ENCODE results near the gene TMEM260. TPM values are rescaled to one million over a fixed set of nuclear protein-coding genes. Genes with fewer than 3 reads are reported as not detected.

TMEM260 gene
- total and polyA plus RNA-seq, 4 donors: 5.5 to 20.9 (median 15.5) TPM

- intact Hi-C loops (cut with DNase I): no loop called here
- H3K9me3 ChIP-seq (ENCODE audit: control insufficient read depth, low read length): peaks cover 1% of the 10 kb centered on the region
- no peak overlapping the region for H3K4me3 ChIP-seq (ENCODE audit: low read length in 2 of 2)
- no peaks in the 10 kb centered on the region for H3K27me3 ChIP-seq (ENCODE audit: control insufficient read depth in 1 of 2, insufficient read depth in 2 of 2, low read length in 1 of 2)
- WGBS, 2 donors: 51 to 60% methylated on average over 5 of the region's 5 CpGs
- H3K36me3 ChIP-seq (ENCODE audit: control insufficient read depth in 1 of 2, insufficient read depth in 2 of 2, low read length in 1 of 2): no peaks in the 10 kb centered on the region
- no peak for ATAC-seq (ENCODE audit: low FRiP score)
- H3K4me1 ChIP-seq (ENCODE audit: control insufficient read depth in 1 of 2, insufficient read depth in 2 of 2, low read length in 2 of 2): no peaks in the 10 kb centered on the region
- H3K27ac ChIP-seq (ENCODE audit: low read depth in 1 of 2, low read length in 2 of 2): no peak overlapping the region
- DNase-seq: no peak
Observed at GRCh38 chr14:56555921-56556570, 23.6 kb upstream of the TMEM260 start.

DNA sequence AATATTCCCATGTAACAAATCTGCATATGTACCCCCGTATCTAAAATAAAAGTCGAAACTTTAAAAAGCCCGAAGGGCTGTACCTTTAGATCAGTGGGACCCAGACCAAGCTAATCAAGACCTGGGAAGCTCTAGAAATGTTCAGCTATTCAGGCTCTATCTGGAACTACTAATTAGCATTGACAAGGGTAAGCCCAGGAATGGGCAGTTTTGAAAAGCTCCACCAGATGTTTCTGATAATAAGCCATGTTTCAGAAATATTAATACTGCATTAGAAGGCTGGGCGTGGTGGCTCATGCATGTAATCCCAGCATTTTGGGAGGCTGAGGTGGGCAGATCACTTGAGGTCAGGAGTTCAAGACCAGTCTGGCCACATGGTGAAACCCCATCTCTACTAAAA, 20.4 kb upstream of the TMEM260 start:
- intact Hi-C loops (cut with DNase I): no loop called here
- Histone ChIP-seq H3K4me1 (ENCODE audit: control insufficient read depth in 1 of 2, insufficient read depth in 2 of 2, low read length in 2 of 2) (no peaks in the 10 kb centered on the region), H3K4me3 (ENCODE audit: low read length in 2 of 2) (no peak overlapping the region), H3K36me3 (ENCODE audit: control insufficient read depth in 1 of 2, insufficient read depth in 2 of 2, low read length in 1 of 2) (no peaks in the 10 kb centered on the region), H3K27ac (ENCODE audit: low read depth in 1 of 2, low read length in 2 of 2) (no peak overlapping the region), H3K27me3 (ENCODE audit: control insufficient read depth in 1 of 2, insufficient read depth in 2 of 2, low read length in 1 of 2) (no peaks in the 10 kb centered on the region), H3K9me3 (ENCODE audit: control insufficient read depth, low read length) (peaks cover 3% of the 10 kb centered on the region)
- DNase-seq: no peak
- WGBS, 2 donors: 89 to 91% methylated on average over 4 of the region's 4 CpGs
- ATAC-seq (ENCODE audit: low FRiP score): no peak

DNA sequence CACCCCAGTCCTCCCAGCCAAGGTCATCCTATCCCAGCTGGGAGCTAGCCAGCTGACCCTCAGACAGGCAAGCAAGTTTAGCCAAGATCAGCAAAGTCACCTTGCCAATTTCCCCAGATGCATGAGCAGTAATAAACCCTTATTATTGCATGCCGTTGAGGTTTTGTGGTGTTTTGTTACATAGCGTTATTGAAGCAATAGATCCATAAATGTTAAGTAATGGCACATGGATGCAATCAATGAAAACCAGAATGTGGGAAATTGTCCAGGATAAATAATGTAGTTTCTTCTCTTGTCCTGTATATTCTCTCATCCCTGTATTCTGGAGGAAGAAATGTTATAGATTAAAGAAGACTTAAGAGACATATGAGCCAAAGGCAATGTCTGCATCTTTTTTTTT, 18.0 kb upstream of the TMEM260 start:
- 30 to 34% methylated on average over 2 of the region's 2 CpGs for WGBS, 2 donors
- intact Hi-C loops (cut with DNase I): no loop called here
- no peak overlapping the region for H3K27ac ChIP-seq (ENCODE audit: low read depth in 1 of 2, low read length in 2 of 2)
- peaks cover 4% of the 10 kb centered on the region for H3K9me3 ChIP-seq (ENCODE audit: control insufficient read depth, low read length)
- H3K36me3 ChIP-seq (ENCODE audit: control insufficient read depth in 1 of 2, insufficient read depth in 2 of 2, low read length in 1 of 2): no peaks in the 10 kb centered on the region
- DNase-seq (no peak), ATAC-seq (ENCODE audit: low FRiP score) (no peak)
- H3K27me3 ChIP-seq (ENCODE audit: control insufficient read depth in 1 of 2, insufficient read depth in 2 of 2, low read length in 1 of 2): peaks cover 0 to 1% of the 10 kb centered on the region in 2 donors
- H3K4me3 ChIP-seq (ENCODE audit: low read length in 2 of 2): no peak overlapping the region
- H3K4me1 ChIP-seq (ENCODE audit: control insufficient read depth in 1 of 2, insufficient read depth in 2 of 2, low read length in 2 of 2): no peaks in the 10 kb centered on the region

- DNase-seq (no peak), ATAC-seq (ENCODE audit: low FRiP score) (no peak)
- Histone ChIP-seq H3K27me3 (ENCODE audit: control insufficient read depth in 1 of 2, insufficient read depth in 2 of 2, low read length in 1 of 2) (peaks cover 0 to 2% of the 10 kb centered on the region in 2 donors), H3K4me3 (ENCODE audit: low read length in 2 of 2) (no peak overlapping the region), H3K4me1 (ENCODE audit: control insufficient read depth in 1 of 2, insufficient read depth in 2 of 2, low read length in 2 of 2) (no peaks in the 10 kb centered on the region), H3K9me3 (ENCODE audit: control insufficient read depth, low read length) (peaks cover 5% of the 10 kb centered on the region), H3K27ac (ENCODE audit: low read depth in 1 of 2, low read length in 2 of 2) (no peak overlapping the region), H3K36me3 (ENCODE audit: control insufficient read depth in 1 of 2, insufficient read depth in 2 of 2, low read length in 1 of 2) (no peaks in the 10 kb centered on the region)
- intact Hi-C loops (cut with DNase I): no loop called here
- 75 to 86% methylated on average over 1 of the region's 1 CpG for WGBS, 2 donors
Observed at GRCh38 chr14:56562883-56563282, 16.7 kb upstream of the TMEM260 start.

DNA sequence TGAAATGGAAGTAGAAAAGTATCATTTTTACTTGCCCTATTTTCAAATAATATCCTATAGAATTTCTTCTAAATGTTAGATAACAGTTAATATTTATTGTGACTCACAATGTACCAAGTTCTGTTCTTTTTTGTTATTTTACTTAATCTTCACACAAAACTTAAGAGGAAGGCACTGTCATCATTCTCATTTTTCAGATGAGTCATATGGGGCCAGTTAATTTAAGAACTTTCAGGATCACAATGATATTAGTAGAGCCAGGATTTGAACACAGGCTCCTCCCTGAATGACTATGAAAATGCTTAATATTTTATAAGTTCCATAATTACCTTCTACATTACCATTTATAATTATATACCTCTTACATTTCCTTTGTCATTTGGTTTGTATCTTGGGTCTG, 10.4 kb upstream of the TMEM260 start:
- H3K9me3 ChIP-seq (ENCODE audit: control insufficient read depth, low read length): peaks cover 4% of the 10 kb centered on the region
- no peaks in the 10 kb centered on the region for H3K36me3 ChIP-seq (ENCODE audit: control insufficient read depth in 1 of 2, insufficient read depth in 2 of 2, low read length in 1 of 2)
- intact Hi-C loops (cut with DNase I): no loop called here
- no peaks in the 10 kb centered on the region for H3K4me1 ChIP-seq (ENCODE audit: control insufficient read depth in 1 of 2, insufficient read depth in 2 of 2, low read length in 2 of 2)
- DNase-seq: no peak
- H3K4me3 ChIP-seq (ENCODE audit: low read length in 2 of 2): no peak overlapping the region
- ATAC-seq (ENCODE audit: low FRiP score): no peak
- H3K27ac ChIP-seq (ENCODE audit: low read depth in 1 of 2, low read length in 2 of 2): no peak overlapping the region
- peaks cover 0 to 2% of the 10 kb centered on the region in 2 donors for H3K27me3 ChIP-seq (ENCODE audit: control insufficient read depth in 1 of 2, insufficient read depth in 2 of 2, low read length in 1 of 2)

GRCh38 chr14:56570295-56570694, 9.3 kb upstream of the TMEM260 start:
- WGBS, 2 donors: 31 to 52% methylated on average over 1 of the region's 1 CpG

DNA sequence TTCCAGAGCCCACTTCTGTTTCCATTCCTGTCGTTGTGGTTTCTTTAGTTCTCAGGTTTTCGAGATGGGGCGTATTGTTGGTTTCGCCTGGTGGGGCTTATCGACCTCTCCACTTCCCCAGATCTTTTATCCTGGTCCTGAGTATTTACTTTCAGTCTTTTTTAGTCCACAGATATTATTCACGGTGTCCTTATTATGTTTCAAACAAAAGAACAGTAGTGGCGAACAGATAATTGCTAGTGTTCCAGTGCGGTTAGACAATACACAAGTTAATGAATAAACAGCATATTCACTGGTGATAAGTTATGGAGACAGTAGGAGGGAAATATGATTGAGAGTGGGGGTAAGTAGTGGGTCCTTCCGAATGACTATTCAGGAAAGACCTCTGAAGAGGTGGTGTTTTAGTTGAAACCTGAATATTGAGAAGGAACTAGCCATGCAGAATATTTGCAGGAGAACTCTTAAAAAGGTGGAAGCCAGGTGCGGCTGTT, 668 bp downstream of the TMEM260 start:
- H3K4me3 ChIP-seq (ENCODE audit: low read length in 2 of 2): peak overlapping the region; percentile 55 to 99
- H3K27ac ChIP-seq (ENCODE audit: low read depth in 1 of 2, low read length in 2 of 2): no peak overlapping the region
- peaks cover 3 to 4% of the 10 kb centered on the region in 2 donors for H3K4me1 ChIP-seq (ENCODE audit: control insufficient read depth in 1 of 2, insufficient read depth in 2 of 2, low read length in 2 of 2)
- intact Hi-C loops (cut with DNase I): no loop called here
- DNase-seq: no peak
- H3K36me3 ChIP-seq (ENCODE audit: control insufficient read depth in 1 of 2, insufficient read depth in 2 of 2, low read length in 1 of 2): no peaks in the 10 kb centered on the region
- no peak for ATAC-seq (ENCODE audit: low FRiP score)
- no peaks in the 10 kb centered on the region for H3K27me3 ChIP-seq (ENCODE audit: control insufficient read depth in 1 of 2, insufficient read depth in 2 of 2, low read length in 1 of 2)
- no peaks in the 10 kb centered on the region for H3K9me3 ChIP-seq (ENCODE audit: control insufficient read depth, low read length)
- 6% methylated on average over 10 of the region's 10 CpGs for WGBS, 2 donors

More at GRCh38 chr14:56570295-56570694, 9.3 kb upstream of the TMEM260 start:
- no peak for DNase-seq
- no peaks in the 10 kb centered on the region for H3K36me3 ChIP-seq (ENCODE audit: control insufficient read depth in 1 of 2, insufficient read depth in 2 of 2, low read length in 1 of 2)
- no peaks in the 10 kb centered on the region for H3K4me1 ChIP-seq (ENCODE audit: control insufficient read depth in 1 of 2, insufficient read depth in 2 of 2, low read length in 2 of 2)
- ATAC-seq (ENCODE audit: low FRiP score): no peak
- no peak overlapping the region for H3K27ac ChIP-seq (ENCODE audit: low read depth in 1 of 2, low read length in 2 of 2)
- H3K27me3 ChIP-seq (ENCODE audit: control insufficient read depth in 1 of 2, insufficient read depth in 2 of 2, low read length in 1 of 2): peaks cover 0 to 2% of the 10 kb centered on the region in 2 donors
- intact Hi-C loops (cut with DNase I): no loop called here
- H3K4me3 ChIP-seq (ENCODE audit: low read length in 2 of 2): no peak overlapping the region
- peaks cover 4% of the 10 kb centered on the region for H3K9me3 ChIP-seq (ENCODE audit: control insufficient read depth, low read length)

GRCh38 chr14:56581041-56581727, 1.6 kb downstream of the TMEM260 start:
- H3K27ac ChIP-seq (ENCODE audit: low read depth in 1 of 2, low read length in 2 of 2): no peak overlapping the region
- ATAC-seq (ENCODE audit: low FRiP score): no peak
- no peak overlapping the region for H3K4me3 ChIP-seq (ENCODE audit: low read length in 2 of 2)
- 53 to 54% methylated on average over 6 of the region's 6 CpGs for WGBS, 2 donors
- no peaks in the 10 kb centered on the region for H3K9me3 ChIP-seq (ENCODE audit: control insufficient read depth, low read length)
- no peak for DNase-seq
- peaks cover 3 to 4% of the 10 kb centered on the region in 2 donors for H3K4me1 ChIP-seq (ENCODE audit: control insufficient read depth in 1 of 2, insufficient read depth in 2 of 2, low read length in 2 of 2)
- no peaks in the 10 kb centered on the region for H3K36me3 ChIP-seq (ENCODE audit: control insufficient read depth in 1 of 2, insufficient read depth in 2 of 2, low read length in 1 of 2)
- no peaks in the 10 kb centered on the region for H3K27me3 ChIP-seq (ENCODE audit: control insufficient read depth in 1 of 2, insufficient read depth in 2 of 2, low read length in 1 of 2)
- intact Hi-C loops (cut with DNase I): no loop called here
